ENCODE data around the gene TBRG4.

GRCh38 chr7:45086331-45087065 lies 25.0 kb downstream of the TBRG4 start:
- TF ChIP-seq GABPA (IDR thresholded peaks at IDR 0.05; ENCODE audit: low read depth) (no peak), POLR2AphosphoS5 (IDR thresholded peaks at IDR 0.05; ENCODE audit: low read depth) (no peak), SPI1 (IDR thresholded peaks at IDR 0.05; ENCODE audit: borderline replicate concordance, low read depth) (no peak)
- TF ChIP-seq, protein P1, sequence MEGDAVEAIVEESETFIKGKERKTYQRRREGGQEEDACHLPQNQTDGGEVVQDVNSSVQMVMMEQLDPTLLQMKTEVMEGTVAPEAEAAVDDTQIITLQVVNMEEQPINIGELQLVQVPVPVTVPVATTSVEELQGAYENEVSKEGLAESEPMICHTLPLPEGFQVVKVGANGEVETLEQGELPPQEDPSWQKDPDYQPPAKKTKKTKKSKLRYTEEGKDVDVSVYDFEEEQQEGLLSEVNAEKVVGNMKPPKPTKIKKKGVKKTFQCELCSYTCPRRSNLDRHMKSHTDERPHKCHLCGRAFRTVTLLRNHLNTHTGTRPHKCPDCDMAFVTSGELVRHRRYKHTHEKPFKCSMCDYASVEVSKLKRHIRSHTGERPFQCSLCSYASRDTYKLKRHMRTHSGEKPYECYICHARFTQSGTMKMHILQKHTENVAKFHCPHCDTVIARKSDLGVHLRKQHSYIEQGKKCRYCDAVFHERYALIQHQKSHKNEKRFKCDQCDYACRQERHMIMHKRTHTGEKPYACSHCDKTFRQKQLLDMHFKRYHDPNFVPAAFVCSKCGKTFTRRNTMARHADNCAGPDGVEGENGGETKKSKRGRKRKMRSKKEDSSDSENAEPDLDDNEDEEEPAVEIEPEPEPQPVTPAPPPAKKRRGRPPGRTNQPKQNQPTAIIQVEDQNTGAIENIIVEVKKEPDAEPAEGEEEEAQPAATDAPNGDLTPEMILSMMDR (IDR thresholded peaks at IDR 0.05; ENCODE audit: insufficient read depth, low read length) = no peak
